Measurements from ENCODE around the gene GRID1. TPM values are rescaled to one million over a fixed set of nuclear protein-coding genes. Genes with fewer than 3 reads are reported as not detected.

The GRID1 gene
- total RNA-seq, 1 donor: not detected

GRCh38 chr10:85651497-85651882 lies 715.1 kb downstream of the GRID1 start:
- DNase-seq (ENCODE audit: low read depth): no peak

GRCh38 chr10:85650791-85651496 lies 715.7 kb downstream of the GRID1 start:
- no peak overlapping the region for H3K4me3 ChIP-seq (ENCODE audit: low read depth, low read length)
- DNase-seq (ENCODE audit: low read depth): no peak
- TF ChIP-seq CTCF (IDR thresholded peaks at IDR 0.05; ENCODE audit: insufficient read depth, low read length): no peak

More at GRCh38 chr10:85651497-85651882, 715.1 kb downstream of the GRID1 start:
- H3K4me3 ChIP-seq (ENCODE audit: low read depth, low read length): no peak overlapping the region
- TF ChIP-seq CTCF (IDR thresholded peaks at IDR 0.05; ENCODE audit: insufficient read depth, low read length): no peak

DNA sequence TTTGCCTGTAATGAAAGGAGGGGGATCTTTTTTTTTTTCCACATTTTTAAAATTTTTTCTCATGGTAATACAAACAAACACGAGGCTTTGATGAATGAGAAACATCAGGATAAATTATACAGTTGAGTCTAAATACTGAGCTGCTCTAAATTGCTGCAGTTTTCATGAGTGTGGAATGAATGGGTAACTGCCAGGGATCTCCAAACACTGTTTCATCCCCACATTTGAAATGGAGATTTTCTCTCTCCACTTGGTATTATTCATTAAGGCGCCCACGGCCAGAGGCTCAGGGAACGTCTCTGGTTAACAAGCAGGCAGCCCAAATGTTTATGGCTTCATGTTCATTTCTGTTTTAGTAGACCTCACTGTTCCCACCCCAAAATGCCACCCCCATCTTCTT lies 717.1 kb downstream of the GRID1 start:
- no peak for TF ChIP-seq CTCF (IDR thresholded peaks at IDR 0.05; ENCODE audit: insufficient read depth, low read length)
- H3K4me3 ChIP-seq (ENCODE audit: low read depth, low read length): no peak overlapping the region
- no peak for DNase-seq (ENCODE audit: low read depth)

GRCh38 chr10:85648279-85648754 lies 718.3 kb downstream of the GRID1 start:
- no peak overlapping the region for H3K4me3 ChIP-seq (ENCODE audit: low read depth, low read length)
- TF ChIP-seq CTCF (IDR thresholded peaks at IDR 0.05; ENCODE audit: insufficient read depth, low read length): no peak
- no peak for DNase-seq (ENCODE audit: low read depth)

DNA sequence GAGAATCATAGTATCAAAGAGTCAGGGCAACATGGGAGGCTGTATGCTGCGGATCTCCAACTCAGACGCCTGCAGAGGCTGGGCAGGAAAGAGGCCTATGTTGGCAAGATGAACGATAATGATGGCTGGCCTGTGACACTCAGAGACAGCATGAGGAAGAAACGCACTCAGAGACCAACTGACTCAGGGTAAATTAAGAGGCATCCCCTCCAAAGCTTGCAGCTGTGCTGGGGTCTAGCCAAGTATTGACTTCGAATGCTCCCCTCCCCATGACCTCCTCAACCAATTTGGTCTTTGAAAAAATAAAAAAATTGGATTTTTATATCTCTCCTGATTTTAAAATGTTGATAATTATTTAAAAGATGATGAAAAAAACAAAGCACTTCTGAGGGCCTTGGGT lies 718.9 kb downstream of the GRID1 start:
- DNase-seq (ENCODE audit: low read depth): no peak
- H3K4me3 ChIP-seq (ENCODE audit: low read depth, low read length): no peak overlapping the region
- TF ChIP-seq CTCF (IDR thresholded peaks at IDR 0.05; ENCODE audit: insufficient read depth, low read length): no peak

- TF ChIP-seq CTCF (IDR thresholded peaks at IDR 0.05; ENCODE audit: insufficient read depth, low read length): no peak
- no peak overlapping the region for H3K4me3 ChIP-seq (ENCODE audit: low read depth, low read length)
- no peak for DNase-seq (ENCODE audit: low read depth)
Measured at GRCh38 chr10:85645926-85646711, 720.5 kb downstream of the GRID1 start.

Data from fibroblast of the aortic adventitia (primary cell).